Vagina (tissue), 2 donors: Measurements from ENCODE around the gene KLHDC7B. TPM values are rescaled to one million over a fixed set of nuclear protein-coding genes. Genes with fewer than 3 reads are reported as not detected.

Source experiments
- DNase-seq, 2 donors: peaks; one replicate each; pipeline ENCODE4 v3.0.0-alpha.2; 2017; ENCODE audit errors: extremely low spot score in 2 of 2
- H3K27ac ChIP-seq: fragments of 200-600 bp; sonication (generic); one replicate; pipeline ENCODE4 v1.5.1; 2019
- H3K27me3 ChIP-seq: fragments of 200-600 bp; sonication (generic); one replicate; pipeline ENCODE4 v1.5.1; 2019
- H3K36me3 ChIP-seq, 2 donors: fragments of 200-600 bp; sonication (generic); one replicate each; pipeline ENCODE4 v1.5.1; 2017 to 2019
- H3K4me1 ChIP-seq: fragments of 200-600 bp; sonication (generic); one replicate; pipeline ENCODE4 v1.5.1; 2019
- H3K4me3 ChIP-seq, 2 donors: fragments of 200-600 bp; sonication (generic); 1 replicate in 1 of 2; 2 replicates in 1 of 2; pipeline ENCODE4 v1.5.1; 2016 to 2019
- H3K9me3 ChIP-seq: fragments of 200-600 bp; sonication (generic); one replicate; pipeline ENCODE4 v1.5.1; 2019
- POLR2A ChIP-seq, 2 donors: fragments of 450-650 bp; IDR thresholded peaks; one replicate each; pipeline ENCODE4 v1.6.1; 2017; ENCODE audit warnings: antibody characterized with exemption in 2 of 2, mild to moderate bottlenecking in 2 of 2, moderate library complexity in 2 of 2
- POLR2AphosphoS5 ChIP-seq, 2 donors: sonication (generic); formaldehyde crosslinking; IDR thresholded peaks; one replicate each; pipeline ENCODE4 v1.9.0; 2017; ENCODE audit warnings: antibody characterized with exemption in 2 of 2, mild to moderate bottlenecking in 2 of 2, low read depth in 1 of 2; ENCODE audit not compliant: insufficient read depth in 1 of 2
- intact Hi-C: fragments of 100-400 bp; cut with DNase I; formaldehyde crosslinking; loops from one replicate; pipeline ENCODE4 v1.15.1; 2023
- total RNA-seq: library from RNA; depleted of rRNA; stranded (reverse); fragments of >200 nt; gene quantifications from one replicate; pipeline ENCODE4 v1.2.3, GENCODE V29; 2016
- TF ChIP-seq, protein P1 (sequence below), 3 experiments: fragments of 450-650 bp in 2 of 3; fragments of 200-600 bp in 1 of 3; sonication (generic) in 1 of 3; IDR thresholded peaks; one replicate each; pipeline ENCODE4 v1.5.1; 2017 to 2019; ENCODE audit warnings: antibody characterized with exemption in 3 of 3, mild to moderate bottlenecking in 2 of 3, moderate library complexity in 2 of 3

The KLHDC7B gene
- total RNA-seq, 1 donor from 2014 or later, result 0.49 TPM

DNA sequence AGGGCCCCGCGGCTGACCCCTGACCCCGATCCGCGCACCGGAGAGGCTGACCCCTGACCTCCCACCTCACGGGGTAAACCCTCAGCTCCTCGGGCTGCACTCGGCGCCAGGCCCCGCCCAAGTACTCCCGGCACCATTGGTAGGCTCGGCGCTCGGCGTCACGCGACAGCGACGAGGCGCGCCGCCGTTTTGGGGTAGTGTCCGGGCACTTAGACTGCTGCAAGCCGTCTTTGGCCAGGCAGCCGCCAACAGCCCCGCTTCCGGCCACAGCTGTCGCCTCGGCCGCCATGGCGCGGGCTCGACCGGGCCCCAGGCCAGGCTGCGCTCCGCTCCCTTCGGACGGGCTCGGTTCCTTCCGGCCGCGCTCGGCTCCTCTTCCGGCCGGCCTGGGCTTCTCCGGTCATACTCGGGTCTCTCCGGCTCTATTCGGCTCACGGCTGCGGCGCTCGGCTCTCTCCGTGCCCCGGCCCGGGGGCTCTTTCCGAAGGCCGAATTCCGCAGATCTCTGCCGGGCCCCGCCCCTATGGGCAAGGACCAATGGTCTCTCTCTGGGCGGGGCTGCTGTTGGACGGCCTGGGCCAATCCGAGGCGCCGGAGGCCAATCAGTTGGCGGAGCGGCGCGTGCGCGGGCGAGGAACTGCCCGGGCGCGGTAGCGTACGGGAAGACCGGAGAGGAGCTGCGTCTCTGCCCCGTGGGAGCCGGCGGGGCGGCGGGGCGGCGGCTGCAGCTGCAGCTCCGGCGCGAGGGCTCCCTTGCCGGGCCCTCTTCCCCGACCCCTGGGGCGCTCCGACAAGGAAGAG is 37.0 kb downstream of the KLHDC7B start, which contains the start of gene CHKB:
Gene CHKB, minus strand, starts transcription at position 357 of the 801 bp plus-strand sequence. Its CDS starts 68 bp downstream, at position 289.
- TF ChIP-seq, protein P1, sequence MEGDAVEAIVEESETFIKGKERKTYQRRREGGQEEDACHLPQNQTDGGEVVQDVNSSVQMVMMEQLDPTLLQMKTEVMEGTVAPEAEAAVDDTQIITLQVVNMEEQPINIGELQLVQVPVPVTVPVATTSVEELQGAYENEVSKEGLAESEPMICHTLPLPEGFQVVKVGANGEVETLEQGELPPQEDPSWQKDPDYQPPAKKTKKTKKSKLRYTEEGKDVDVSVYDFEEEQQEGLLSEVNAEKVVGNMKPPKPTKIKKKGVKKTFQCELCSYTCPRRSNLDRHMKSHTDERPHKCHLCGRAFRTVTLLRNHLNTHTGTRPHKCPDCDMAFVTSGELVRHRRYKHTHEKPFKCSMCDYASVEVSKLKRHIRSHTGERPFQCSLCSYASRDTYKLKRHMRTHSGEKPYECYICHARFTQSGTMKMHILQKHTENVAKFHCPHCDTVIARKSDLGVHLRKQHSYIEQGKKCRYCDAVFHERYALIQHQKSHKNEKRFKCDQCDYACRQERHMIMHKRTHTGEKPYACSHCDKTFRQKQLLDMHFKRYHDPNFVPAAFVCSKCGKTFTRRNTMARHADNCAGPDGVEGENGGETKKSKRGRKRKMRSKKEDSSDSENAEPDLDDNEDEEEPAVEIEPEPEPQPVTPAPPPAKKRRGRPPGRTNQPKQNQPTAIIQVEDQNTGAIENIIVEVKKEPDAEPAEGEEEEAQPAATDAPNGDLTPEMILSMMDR (IDR thresholded peaks at IDR 0.05), result no peak
- peak; percentile 76 to 86 for TF ChIP-seq POLR2AphosphoS5 (IDR thresholded peaks at IDR 0.05; ENCODE audit: insufficient read depth in 1 of 2, low read depth in 1 of 2)
- peak; percentile 66 to 93 for TF ChIP-seq POLR2A (IDR thresholded peaks at IDR 0.05)

DNA sequence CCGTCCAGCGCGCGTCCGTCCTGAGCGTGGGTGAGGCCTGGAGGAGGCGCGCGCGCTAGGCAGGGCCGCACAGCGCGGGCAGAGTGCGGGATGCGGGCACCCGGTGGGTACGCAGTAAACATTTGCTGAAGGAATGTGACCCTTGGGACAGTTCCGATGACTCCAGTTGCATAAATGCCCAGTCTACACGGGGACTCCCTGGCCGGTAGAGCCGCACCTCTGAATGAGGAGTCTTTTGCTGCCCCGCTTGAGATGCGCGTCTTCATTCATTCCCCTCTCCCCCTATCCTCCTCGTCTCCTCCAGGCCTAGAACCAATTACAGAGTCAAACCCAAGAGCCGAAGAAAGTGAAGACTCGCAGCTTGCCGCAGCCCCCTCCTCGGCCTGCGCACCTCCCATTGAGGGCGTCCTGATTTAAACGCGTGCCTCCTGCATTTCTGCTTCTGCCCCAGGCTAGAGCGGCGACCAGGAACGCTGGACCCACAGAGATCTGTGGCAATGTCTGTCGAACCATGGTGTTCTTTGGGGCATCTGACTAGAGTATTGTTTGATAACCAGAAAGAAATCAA is 37.7 kb downstream of the KLHDC7B start:
- Histone ChIP-seq H3K27ac (peak overlapping the region; percentile 70), H3K9me3 (no peaks in the 10 kb centered on the region), H3K4me1 (peaks cover 25% of the 10 kb centered on the region), H3K36me3 (no peaks in the 10 kb centered on the region), H3K27me3 (no peaks in the 10 kb centered on the region), H3K4me3 (peak overlapping the region; percentile 77 to 81)
- intact Hi-C loops, result loop anchor here (5.0 kb wide), 2 partner anchors 41 to 56 kb away; partner anchors contain the start of gene SCO2
- DNase-seq, result no peak
- TF ChIP-seq POLR2AphosphoS5 (IDR thresholded peaks at IDR 0.05; ENCODE audit: insufficient read depth in 1 of 2, low read depth in 1 of 2), result no peak
- no peak for TF ChIP-seq POLR2A (IDR thresholded peaks at IDR 0.05)
- TF ChIP-seq, protein P1 (IDR thresholded peaks at IDR 0.05), result no peak

More for the DNA sequence above, 37.0 kb downstream of the KLHDC7B start, which contains the start of gene CHKB:
- no peaks in the 10 kb centered on the region for H3K9me3 ChIP-seq
- H3K27ac ChIP-seq, result peak within 1 kb of the TSS; percentile 97
- peaks cover 28% of the 10 kb centered on the region for H3K4me1 ChIP-seq
- peak within 1 kb of the TSS; percentile 77 to 81 for H3K4me3 ChIP-seq
- intact Hi-C loops, result loop anchor here (5.0 kb wide), 2 partner anchors 40 to 55 kb away; partner anchors contain the start of gene SCO2
- H3K36me3 ChIP-seq, result no peaks in the 10 kb centered on the region
- no peaks in the 10 kb centered on the region for H3K27me3 ChIP-seq
- peak in 1 of 2 donors; percentile 97 for DNase-seq

DNA sequence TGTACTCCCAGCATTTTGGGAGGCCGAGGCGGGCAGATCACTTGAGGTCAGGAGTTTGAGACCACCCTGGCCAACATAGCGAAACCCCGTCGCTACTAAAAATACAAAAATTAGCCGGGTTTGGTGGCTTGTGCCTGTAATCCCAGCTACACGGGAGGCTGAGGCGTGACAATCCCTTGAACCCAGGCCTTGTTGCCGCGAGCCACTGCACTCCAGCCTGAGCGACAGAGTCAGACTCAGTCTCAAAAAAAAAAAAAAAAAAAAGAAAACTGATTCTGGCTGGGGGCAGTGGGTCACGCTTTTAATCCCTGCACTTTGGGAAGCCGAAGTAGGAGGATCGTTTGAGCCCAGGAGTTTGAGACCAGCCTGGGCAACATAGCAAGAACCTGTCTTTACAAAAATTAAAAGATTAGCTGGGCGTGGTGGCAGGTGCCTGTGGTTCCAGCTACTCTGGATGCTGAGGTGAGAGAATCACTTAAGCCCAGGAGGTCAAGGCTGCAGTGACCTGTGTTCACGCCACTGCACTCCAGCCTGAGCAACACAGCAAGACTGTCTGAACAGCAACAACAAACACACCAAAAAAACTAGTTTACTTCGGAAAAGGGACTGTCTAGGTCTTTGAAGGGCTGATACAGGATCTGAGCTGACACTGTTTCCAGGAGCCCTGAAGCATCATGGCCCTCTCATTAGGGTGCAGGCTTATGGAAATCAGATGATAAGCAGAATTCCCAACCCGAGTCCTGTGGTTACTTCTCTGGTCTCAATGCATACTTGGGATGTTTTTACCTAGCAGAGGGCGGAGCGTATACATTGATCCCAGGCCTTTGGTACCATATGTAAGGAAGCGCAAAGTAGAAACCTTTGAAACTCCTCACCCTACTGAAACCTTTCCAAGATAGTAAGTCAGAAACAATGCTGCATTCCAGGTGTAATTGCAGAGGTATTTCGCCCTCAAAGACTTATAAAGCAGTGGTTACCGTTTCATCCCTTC is 38.7 kb downstream of the KLHDC7B start:
- Histone ChIP-seq H3K27ac (no peak overlapping the region), H3K9me3 (no peaks in the 10 kb centered on the region), H3K27me3 (no peaks in the 10 kb centered on the region), H3K4me1 (peaks cover 20% of the 10 kb centered on the region), H3K36me3 (no peaks in the 10 kb centered on the region), H3K4me3 (no peak overlapping the region)
- intact Hi-C loops, result loop anchor here (5.0 kb wide), 2 partner anchors 42 to 57 kb away; partner anchors contain the start of gene SCO2
- no peak for DNase-seq
- TF ChIP-seq, protein P1 (IDR thresholded peaks at IDR 0.05), result no peak

- Histone ChIP-seq H3K27ac (no peak overlapping the region), H3K4me3 (no peak overlapping the region), H3K27me3 (no peaks in the 10 kb centered on the region), H3K9me3 (no peaks in the 10 kb centered on the region), H3K4me1 (peaks cover 20% of the 10 kb centered on the region), H3K36me3 (no peaks in the 10 kb centered on the region)
- no peak for DNase-seq
- intact Hi-C loops, result no loop called here
- TF ChIP-seq, protein P1 (IDR thresholded peaks at IDR 0.05), result no peak
Observed at GRCh38 chr22:50585238-50585637, 39.5 kb downstream of the KLHDC7B start.
